ENCODE measurements around the gene ZNF467.

- TF ChIP-seq CTCF (conservative IDR thresholded peaks at IDR 0.05; ENCODE audit: low read depth in 2 of 2) (no peak), EZH2 (IDR thresholded peaks at IDR 0.05; ENCODE audit: low read depth, unreplicated experiment) (no peak), POLR2AphosphoS5 (IDR thresholded peaks at IDR 0.05; ENCODE audit: low read depth) (no peak), JUNB (IDR thresholded peaks at IDR 0.05; ENCODE audit: unreplicated experiment) (no peak), ETS1 (IDR thresholded peaks at IDR 0.05) (no peak), REST (IDR thresholded peaks at IDR 0.05; ENCODE audit: unreplicated experiment) (no peak), CREB1 (CRISPR knock-in tag; IDR thresholded peaks at IDR 0.05; ENCODE audit: low read depth) (no peak)
Measured at GRCh38 chr7:149762610-149763009, 10.8 kb downstream of the ZNF467 start.
